GM12891 (cell line): ENCODE results near the gene IQCE.

Source experiments
- POLR2A ChIP-seq: IDR thresholded peaks from 2 replicates; pipeline ENCODE4 v1.6.1; 2011; ENCODE audit warnings: low read depth, low read length, control low read depth
- POLR2AphosphoS5 ChIP-seq: IDR thresholded peaks from 2 replicates; pipeline ENCODE4 v1.6.1; 2011; ENCODE audit warnings: low read depth, low read length, control low read depth

DNA sequence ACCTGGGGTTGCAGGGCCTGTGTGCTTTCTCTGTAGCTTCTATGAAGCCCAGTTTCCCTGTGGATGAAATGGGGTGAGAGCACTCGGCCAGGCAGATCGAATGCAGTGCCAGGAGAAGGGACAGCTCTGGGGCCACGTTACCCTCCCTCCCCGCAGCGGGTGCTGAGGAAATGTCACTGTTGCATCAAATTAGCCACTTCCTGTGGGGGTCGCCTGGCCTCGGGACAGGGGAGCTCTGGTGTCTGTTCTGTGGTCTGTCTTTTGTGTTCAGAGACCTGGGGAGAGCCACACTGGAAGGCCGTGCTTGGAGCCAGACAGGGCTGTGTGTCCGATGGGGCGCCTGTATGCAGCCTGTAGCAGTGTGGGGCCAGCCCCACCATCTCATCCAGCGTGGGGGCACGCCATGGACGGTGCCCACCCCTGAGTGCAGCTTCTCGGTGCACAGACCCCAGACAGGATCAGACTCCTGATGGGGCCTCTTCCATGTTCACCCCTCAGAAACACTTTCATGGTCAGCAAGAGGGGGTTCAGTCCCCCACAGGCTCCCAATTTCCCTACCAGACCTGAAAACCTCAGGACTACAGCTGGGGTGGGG is 86.6 kb downstream of the IQCE start:
- TF ChIP-seq POLR2AphosphoS5 (peak; percentile 59; the same call in 1 of the 2 replicates), POLR2A (peak; percentile 63)
